Head of caudate nucleus (tissue), 42 donors: ENCODE measurements around the gene OCA2.
A peak's percentile ranks its signal among the peaks of the same experiment; 100 is the strongest.

Source experiments
- DNase-seq, 42 donors: peaks; one replicate each; pipeline versions ENCODE4 v3.0.0 to v3.0.0-alpha.2; 2020 to 2021; ENCODE audit warnings: mixed read lengths in 7 of 42
- intact Hi-C: fragments of 100-400 bp; cut with DNase I; formaldehyde crosslinking; loops from one replicate; pipeline ENCODE4 v1.15.0; 2022

Gene OCA2

DNA sequence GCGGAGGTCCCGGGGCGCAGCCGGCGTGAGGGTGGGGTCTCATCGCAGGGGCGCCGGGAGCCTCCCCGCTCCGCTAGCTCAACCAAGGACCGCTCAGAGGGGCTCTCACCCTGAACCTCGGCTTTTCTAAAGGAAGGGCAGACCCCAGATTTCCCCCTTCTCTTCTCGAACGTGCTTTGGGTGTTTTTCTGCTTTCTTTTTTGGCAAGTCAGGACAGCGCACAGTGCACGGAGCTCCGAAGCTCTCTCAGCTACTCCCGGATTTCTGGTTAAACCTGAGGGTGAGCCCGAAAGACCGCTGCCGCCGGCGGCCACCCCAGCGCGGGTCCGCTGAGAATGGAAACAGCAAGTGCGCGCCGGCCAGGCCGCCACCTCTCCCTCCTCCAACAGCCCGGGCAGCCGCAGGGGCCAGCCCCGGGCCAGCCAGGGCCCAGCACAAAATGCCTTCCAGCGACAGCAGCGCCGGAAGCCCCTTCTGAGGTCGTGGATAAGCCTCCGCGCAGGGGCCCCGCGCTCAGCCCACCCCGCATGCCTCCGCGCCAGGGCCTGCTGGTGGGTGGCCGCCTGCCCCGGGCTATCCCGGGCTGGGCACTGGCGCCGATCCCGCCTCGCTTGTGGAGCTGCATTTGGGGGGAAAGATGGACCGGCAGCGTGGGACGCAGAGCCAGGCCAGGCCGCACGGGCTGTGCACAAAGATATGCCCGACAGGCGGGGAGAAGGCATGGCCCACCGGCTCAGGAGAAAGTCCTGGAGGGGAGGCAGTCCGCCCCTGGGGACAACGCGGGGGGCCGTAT, 8.2 kb upstream of the OCA2 start:
- intact Hi-C loops: no loop called here
- DNase-seq: peak in 6 of 42 donors; percentile 13 to 52 (median 36)

DNA sequence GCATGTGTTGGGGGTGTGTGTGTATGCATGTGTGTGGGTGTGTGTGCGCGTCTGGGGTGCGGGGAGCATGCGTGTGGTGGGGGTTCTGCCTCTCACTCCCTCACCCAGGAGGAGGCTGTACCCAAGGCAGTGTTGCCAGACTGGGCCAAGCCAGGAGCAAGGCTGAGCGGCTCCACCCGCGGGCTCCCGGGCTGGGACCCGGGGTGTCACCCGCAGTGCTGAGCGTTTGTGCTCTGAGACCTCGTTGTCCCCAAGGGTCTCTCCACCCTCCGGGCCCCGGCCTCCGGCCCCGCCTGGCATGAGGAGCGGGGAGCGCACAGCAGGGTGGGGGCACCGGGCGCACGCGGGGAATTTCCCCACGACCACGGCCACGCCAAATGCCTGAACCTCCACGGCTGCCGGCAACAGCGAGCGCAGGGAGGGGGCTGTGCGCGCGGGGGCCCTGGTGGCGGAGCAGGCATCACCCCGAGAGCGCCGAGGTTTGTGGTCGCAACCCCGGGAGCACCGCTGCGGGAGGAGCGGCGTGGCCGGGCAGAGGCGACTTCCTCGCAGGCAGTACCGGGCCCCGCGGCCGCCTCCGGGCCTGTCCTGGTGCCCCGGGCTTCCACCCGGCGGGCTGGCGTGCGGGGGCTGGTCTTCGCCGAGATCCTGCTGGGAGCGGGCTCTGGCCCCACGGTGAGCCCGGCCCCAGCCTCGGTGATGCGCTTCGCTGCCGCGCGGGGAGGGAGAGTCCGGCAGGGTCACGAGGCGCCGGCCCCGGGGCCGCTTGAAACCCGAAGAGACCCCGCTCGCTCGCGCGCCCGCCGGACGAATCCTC, 7.4 kb upstream of the OCA2 start:
- intact Hi-C loops: no loop called here
- DNase-seq: peak in 27 of 42 donors; percentile 17 to 70 (median 46)

DNA sequence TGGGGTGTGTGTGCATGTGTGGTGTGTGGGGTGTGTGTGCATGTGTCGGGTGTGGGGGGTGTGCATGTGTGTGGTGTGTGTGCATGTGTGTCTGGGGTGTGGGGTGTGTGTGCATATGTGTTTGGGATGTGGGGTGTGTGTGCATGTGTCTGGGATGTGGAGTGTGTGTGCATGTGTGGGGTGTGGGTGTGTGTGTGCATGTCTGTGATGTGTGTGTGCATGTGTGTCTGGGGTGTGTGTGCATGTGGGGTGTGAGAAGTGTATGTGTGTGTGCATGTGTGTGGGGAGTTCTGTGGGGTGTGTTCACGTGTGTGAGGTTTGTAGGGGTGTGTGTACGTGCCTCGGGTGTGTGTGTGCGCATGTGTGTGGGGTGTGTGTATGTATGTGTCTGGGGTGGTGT, 6.7 kb upstream of the OCA2 start:
- DNase-seq: peak in 2 of 42 donors; percentile 17 to 27
- intact Hi-C loops: no loop called here

DNA sequence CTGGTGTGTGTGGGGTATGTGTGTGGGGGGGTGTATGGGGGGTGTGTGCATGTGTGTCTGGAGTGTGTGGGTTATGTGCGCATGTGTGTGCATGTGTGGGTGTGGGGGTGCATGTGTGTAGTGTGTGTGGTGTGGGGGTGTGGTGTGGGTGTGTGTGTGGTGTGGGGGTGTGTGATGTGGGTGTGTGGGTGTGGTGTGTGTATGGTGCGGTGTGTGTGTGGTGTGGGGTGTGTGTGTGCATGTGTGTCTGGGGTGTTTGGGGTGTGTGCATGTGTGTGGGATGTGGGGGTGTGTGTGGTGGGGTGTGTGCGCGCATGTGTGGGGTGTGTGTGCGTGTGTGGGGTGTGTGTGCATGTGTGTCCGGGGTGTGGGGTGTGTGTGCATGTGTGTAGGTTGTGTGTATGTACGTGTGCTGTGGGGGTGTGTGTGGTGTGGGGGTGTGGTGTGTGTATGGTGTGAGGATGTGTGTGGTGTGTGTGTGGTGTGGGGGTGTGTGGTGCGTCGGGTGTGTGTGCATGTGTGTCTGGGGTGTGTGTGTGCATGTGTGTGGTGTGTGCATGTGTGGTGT, 6.2 kb upstream of the OCA2 start:
- DNase-seq: peak in 2 of 42 donors; percentile 9 to 20
- intact Hi-C loops: no loop called here

GRCh38 chr15:28104326-28104725, 5.2 kb upstream of the OCA2 start:
- intact Hi-C loops: no loop called here
- peak in 2 of 42 donors; percentile 13 to 26 for DNase-seq

GRCh38 chr15:28103831-28104230, 4.7 kb upstream of the OCA2 start:
- intact Hi-C loops: no loop called here
- peak in 3 of 42 donors; percentile 25 to 41 (median 35) for DNase-seq

DNA sequence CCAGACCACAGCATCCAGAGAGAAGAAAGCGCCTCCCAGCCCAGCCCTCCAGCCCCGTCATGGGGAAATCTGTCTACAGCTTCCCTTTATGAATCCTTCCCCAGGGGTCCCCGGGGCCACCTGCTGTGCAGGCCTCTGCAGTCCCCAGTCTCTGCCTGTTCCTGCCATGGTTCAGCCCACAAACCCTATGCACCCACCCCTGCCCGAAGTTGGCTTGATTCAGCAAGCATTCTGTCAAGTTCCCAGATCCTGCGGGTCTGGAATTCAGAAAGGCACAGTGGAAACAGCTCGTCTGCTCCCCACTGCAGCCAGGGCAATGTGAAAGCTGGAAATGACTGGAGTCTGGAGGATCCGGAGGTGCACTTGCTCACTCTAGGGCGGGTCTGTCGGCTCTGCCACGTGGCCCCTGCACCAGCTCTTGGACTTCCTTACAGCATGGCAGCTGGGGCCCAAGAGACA, 2.9 kb upstream of the OCA2 start:
- peak in 4 of 42 donors; percentile 3 to 42 (median 22) for DNase-seq
- intact Hi-C loops: no loop called here

DNA sequence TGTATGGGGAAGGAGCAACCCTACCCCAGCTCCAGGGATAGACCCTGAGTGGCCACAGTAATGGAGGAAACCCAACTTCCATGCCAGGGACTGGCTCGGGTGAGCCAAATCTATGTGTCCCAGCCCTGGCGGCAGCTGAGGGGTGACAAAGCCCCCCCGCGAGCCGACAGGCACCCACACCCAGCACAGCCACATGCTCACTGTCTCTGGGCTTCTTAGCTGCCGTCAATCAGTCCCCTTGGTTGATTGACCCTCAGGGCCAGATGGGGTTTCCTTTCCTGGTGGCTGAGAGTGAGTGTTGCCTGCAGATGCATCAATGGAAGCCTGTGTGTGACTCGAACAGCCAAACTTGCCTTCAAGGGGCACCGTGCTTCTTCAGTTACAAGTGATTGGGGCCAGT, 2.1 kb upstream of the OCA2 start:
- DNase-seq: peak in 1 of 42 donors; percentile 22
- intact Hi-C loops: no loop called here

DNA sequence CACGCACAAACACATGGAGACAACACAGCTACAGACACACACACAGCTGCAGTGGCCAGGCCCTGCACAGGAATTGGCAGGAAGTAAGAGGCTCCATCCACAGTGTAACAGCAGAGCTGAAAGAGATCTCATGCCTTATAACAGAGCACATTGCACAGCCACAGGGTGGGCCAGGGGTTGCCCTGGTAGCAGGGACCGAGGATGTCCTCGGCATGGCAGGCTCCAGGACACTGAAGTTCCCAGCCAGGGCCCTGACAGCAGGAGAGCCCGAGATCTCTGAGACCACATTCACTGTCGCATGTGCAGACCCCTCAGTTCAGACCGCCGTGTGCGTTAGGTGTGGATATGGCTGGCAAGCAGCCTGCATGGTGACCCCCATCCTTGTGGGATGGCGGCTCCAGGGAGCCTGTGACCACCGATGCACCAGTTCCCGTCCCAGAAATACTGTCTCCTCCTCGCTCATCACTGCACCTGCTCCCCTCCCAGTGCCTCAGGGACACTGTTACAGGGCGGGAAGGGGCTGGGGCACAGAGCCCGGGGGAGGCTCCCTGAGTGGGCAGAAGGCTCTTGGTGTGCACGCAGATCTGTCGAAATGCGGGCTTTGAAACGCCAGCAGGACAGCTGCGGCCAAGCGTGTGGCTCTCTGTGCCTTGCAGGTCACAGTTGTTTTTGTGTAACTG, 1.5 kb upstream of the OCA2 start:
- DNase-seq: peak in 4 of 42 donors; percentile 0 to 29 (median 12)
- intact Hi-C loops: no loop called here

DNA sequence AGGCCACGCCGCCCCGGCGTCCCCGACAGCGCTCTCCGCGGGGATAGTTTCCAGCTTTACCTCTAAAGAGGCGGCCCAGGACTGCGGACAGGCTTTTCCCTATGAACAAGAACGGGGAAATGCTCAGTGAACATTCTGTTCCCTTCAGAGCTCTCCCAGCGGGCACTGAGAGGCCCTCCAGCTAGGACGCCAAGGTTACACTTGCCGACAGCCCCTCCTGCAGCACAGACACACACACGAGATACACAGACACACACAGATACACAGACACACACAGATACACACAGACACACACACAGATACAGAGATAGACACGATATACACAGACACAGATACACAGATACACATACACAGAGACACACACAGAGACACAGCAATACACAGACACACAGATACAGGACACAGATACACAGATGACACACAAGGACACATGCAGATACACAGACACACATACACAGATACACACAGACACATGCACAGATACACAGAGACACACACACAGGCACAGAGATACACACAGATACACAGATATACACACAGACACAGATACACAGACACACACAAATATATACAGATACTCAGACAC, 533 bp upstream of the OCA2 start:
- peak in 2 of 42 donors; percentile 1 to 6 for DNase-seq
- intact Hi-C loops: no loop called here

DNA sequence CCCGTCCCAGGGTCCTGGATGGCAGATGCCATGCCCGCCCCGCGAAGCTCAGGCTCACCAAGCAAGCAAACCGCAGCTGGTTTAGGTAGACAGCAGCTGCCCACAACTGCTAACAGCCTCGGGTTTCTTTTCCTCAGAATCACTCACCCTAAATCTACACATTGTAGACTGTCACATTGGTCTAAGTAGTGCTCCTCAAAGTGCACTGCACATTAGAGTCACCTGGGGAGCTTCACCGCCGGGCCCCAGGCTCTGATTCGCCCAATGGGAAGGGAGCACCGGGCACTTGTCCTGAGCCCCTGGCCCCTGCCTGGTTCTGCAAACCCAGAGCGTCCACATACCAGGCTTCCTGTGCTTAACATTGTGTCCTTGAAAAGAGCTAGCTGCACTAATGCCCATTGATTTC, 752 bp downstream of the OCA2 start:
- intact Hi-C loops: no loop called here
- peak in 3 of 42 donors; percentile 4 to 25 (median 10) for DNase-seq

DNA sequence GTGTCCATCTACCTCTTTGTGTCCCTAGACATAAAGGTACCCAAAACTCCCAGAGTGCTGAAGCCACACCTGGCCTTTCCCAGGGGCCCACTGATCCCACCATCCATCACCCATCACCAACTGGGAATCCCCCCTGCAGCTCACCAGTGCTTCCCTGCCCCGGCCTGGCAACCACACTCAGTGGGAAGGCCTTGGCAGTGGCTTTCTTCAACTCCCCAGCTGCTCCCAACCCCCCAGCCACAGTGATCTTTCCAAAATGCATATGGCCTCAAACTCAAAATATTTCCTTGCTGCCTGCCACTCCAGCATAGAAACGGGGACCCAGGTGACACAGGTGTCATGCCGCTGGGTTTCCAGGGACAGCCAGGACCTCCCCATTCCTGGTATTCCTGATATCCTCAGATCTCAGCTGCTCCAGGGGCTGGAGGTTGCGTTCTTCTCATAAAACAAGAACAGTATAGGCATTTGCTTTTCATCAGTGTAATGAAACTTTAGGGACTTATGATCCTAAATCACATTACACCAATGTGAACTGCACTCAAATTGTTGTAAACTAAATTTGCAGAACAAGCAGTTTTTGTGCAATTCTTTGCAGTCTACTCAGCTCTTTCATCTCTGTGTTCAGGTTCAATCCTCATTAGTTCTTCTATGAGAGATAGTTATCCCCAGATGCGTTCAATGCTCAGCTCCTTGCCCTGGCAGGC, 1.3 kb downstream of the OCA2 start:
- intact Hi-C loops: no loop called here
- DNase-seq: peak in 4 of 42 donors; percentile 0 to 34 (median 26)

DNA sequence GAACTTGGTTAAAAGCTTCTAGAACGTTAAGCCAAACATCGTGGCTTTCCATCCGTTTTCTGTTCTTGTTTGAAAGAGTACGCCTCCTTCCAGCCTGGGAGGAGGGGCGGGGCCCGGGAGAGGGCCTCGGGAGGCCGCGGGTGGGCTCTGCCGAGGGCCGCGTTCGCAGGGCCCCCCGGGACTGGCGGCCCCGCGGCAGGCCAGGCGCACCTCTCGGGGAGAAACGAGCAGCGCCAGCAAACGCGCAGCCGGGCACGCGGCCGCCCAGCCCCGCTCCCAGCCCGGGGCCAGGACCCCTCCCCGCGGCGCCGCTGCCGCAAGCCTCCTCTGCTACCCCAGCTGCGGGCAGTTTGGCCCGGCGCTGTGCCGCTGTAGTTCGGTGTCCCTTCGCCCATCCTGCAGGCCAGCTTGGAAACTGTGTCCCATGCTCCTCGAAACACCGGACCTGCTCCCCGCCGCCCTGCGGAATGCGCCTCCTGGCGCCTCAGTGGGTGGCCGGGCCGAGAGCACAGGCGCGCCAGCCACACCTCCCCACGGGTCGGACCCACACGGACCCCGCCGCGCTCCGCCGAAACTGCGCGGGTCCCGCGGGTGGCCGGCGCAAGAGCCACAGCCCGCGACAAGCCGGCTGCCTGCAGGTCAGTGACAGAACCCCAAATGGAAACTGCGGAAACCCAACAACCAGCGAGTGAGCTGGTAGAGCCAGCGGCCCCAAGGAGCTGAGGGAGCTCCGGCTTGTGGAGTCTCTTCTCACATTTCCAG, 2.3 kb downstream of the OCA2 start:
- peak in 4 of 42 donors; percentile 8 to 41 (median 29) for DNase-seq

DNA sequence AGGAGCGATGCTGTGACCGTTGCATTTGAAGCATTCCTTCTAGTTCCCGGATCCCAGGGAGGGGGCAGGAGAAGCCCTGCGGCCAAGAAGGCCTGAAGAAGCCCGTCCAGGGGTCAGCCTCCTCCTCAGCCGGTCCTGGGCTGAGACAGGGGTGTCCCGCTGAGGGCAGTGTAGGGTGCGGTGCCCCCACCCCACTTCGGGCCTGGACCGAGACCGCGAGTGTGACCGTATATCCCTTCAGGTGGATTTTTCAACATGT, 2.8 kb downstream of the OCA2 start:
- intact Hi-C loops: no loop called here

More for the DNA sequence above, 2.3 kb downstream of the OCA2 start:
- intact Hi-C loops: no loop called here

GRCh38 chr15:28094732-28095521, 4.2 kb downstream of the OCA2 start:
- DNase-seq: peak in 2 of 42 donors; percentile 25 to 35
- intact Hi-C loops: no loop called here

More for the DNA sequence above, 2.8 kb downstream of the OCA2 start:
- DNase-seq: peak in 1 of 42 donors; percentile 7

- DNase-seq: peak in 2 of 42 donors; percentile 23 to 33
- intact Hi-C loops: no loop called here
These were observed 5.2 kb downstream of the OCA2 start for GRCh38 chr15:28093752-28094535.
